GM12801 (cell line): ENCODE measurements around the gene COX14.

Experiments used
- TF ChIP-seq, protein P1 (sequence below): IDR thresholded peaks from one replicate; pipeline ENCODE4 v1.5.1; 2011; ENCODE audit warnings: control low read depth; ENCODE audit not compliant: insufficient read length; ENCODE audit errors: extremely low read depth

COX14 gene

DNA sequence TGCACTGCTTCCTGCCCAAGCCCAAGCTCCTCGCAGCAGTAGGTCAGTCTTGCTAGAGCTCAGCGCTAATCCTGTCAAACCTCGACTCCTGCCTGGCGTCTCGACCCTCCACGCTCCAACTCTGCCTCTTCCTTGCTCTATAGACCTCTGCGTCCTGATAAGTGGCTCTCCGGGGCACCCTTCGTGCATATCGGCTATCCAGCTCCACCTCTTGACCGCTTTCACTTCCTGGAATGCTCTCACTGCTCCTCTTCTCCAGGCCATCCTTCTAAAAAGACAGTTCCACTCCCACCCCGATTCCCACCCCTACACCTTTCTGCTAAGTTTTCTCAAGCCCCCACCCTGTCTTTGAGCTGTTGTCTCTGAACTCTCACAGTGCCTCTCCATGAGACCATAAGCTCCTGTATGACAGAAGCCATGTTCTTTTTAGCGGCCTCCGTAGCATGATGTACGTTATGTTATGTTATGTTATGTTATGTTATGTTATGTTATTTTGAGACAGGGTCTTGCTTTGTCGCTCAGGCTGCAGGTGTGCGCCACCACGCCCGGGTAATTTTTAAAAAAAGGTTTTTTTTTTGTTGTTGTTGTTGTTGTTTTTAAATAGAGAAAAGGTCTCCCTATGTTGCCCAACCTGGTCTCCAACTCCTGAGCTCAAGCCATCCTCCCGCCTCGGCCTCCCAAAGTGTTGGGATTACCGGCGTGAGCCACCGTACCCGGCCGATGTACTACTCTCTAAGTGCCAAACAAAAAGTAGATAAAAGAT is 601 bp downstream of the COX14 start:
- TF ChIP-seq, protein P1, sequence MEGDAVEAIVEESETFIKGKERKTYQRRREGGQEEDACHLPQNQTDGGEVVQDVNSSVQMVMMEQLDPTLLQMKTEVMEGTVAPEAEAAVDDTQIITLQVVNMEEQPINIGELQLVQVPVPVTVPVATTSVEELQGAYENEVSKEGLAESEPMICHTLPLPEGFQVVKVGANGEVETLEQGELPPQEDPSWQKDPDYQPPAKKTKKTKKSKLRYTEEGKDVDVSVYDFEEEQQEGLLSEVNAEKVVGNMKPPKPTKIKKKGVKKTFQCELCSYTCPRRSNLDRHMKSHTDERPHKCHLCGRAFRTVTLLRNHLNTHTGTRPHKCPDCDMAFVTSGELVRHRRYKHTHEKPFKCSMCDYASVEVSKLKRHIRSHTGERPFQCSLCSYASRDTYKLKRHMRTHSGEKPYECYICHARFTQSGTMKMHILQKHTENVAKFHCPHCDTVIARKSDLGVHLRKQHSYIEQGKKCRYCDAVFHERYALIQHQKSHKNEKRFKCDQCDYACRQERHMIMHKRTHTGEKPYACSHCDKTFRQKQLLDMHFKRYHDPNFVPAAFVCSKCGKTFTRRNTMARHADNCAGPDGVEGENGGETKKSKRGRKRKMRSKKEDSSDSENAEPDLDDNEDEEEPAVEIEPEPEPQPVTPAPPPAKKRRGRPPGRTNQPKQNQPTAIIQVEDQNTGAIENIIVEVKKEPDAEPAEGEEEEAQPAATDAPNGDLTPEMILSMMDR = no peak

DNA sequence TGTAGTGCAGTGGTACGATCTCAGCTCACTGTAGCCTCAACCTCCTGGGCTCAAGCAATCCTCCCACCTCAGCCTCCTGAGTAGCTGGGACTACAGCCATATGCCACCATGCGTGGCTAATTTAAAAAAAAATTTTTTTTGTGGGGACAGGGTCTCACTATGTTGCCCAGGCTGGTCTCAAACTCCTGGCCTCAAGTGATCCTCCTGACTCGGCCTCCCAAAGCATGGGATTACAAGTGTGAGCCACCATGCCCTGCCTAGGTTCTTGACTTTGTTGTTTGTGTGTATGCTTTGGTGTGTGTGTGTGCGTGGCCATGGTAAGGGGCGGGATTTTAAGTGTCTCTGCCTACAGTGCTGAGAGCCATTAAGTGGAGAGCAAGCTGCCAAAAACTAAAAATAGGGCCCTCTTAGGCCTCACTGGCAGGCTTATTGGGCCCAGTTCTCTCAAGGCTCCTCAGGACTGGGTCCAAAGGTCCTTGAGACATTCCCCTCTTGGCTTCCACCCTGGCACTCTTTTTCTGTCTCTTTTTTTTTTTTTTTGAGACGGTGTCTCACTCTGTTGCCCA is 5.1 kb downstream of the COX14 start:
- TF ChIP-seq, protein P1 = no peak

DNA sequence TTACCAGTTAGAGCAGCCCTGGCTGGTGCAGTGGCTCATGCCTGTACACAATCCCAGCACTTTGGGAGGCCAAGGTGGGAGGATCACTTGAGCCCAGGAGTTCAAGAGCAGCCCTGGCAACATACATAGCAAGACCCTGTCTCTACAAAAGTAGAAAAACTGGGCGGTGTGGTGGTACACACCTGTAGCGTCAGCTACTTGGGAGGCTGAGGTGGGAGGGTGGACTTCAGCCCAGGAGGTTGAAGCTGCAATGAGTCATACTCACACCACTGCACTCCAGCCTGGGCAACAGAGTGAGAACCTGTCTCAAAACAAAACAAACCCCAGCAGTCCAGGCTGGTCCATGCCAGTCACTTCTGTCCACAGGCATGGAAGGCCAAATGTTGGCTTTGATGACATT is 7.4 kb downstream of the COX14 start:
- TF ChIP-seq, protein P1 = no peak

DNA sequence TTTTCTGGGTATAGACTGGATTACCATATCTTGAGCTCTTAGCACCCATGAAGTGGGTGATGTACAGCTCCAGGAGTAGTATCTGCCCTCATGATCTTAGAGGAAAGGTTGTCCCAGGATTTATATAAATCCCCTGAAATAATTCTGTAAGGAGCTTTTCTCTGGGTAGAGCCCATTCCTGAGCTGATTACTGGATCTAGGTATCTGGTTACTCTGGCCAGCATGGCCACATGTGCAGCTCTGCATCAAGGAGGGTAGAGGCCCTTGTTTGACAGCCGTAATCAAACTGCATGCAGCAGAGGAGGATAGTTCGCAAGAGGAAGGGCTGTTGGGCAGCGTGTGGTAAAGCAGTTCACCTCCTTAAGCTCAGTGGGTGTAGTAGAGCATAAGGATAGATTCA is 8.5 kb downstream of the COX14 start:
- TF ChIP-seq, protein P1 = no peak

DNA sequence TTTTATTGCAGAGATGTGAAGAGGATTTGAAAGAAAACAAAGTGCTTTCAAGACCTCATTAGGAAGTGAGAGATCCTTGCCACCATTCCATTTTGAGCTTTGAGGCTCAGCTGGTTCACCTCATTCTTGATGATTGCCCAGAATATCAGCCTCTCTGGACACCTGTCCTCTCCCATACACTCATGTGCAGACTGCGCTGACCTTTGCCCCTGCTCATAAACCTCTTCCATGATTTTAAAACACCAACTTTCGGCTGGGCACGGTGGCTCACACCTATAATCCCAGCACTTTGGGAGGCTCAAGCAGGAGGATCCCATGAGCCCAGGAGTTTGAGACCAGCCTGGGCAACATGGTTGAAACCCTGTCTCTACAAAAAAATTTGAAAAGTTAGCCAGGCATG is 8.9 kb downstream of the COX14 start:
- TF ChIP-seq, protein P1 = no peak

DNA sequence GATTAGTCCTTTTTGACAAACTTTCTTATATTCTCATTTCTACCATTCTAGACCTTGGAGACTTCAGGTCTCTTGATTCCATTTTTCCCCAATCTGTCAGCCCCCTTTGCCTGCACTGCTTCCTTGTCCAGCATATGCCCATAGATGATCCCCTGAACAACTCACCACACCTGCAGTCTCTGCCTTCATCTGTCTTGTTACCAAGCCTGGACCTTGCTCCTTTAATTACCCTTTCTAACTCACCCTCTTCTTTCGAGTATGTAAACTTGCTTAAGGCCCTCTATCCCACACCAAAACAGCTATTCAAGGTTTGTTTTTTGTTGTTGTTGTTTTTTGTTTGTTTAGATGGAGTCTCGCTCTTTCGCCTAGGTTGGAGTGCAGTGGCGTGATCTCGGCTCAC is 9.6 kb downstream of the COX14 start:
- TF ChIP-seq, protein P1 = no peak

DNA sequence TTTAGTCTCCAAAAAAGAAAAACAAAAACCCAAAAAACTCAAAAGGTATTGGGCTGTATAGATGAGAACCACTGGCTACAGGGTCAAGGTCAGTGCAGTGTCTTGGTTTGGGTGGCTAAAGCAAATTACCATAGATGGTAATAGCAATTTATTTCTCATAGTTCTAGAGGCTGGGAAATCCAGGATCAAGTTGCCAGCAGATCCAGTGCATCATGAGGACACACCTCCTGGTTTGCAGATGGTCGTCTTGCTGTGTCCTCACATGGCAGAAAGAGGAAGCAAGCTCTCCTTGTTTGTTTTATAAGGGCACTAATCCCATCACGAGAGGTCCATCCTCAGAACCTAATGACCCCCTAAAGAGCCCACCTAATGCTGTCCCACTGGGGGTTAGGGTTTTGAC is 11.2 kb downstream of the COX14 start:
- TF ChIP-seq, protein P1 = no peak
